ENCODE measurements around the gene ZNF816. TPM values are rescaled to one million over a fixed set of nuclear protein-coding genes. Genes with fewer than 3 reads are reported as not detected.
"Not testable (repeated sequence)": the region's sequence is repeated elsewhere in the genome, so short reads cannot be mapped to it uniquely, and the experiment has no call there.

Gene ZNF816
- total RNA-seq, 1 experiment from 2014 or later: not detected

- DNase-seq (ENCODE audit: low read depth): no peak
Measured at GRCh38 chr19:52961981-52962380, 700 bp downstream of the ZNF816 start.

GRCh38 chr19:52959613-52960295, 2.9 kb downstream of the ZNF816 start:
- no peak for DNase-seq (ENCODE audit: low read depth)

GRCh38 chr19:52957591-52957990, 5.1 kb downstream of the ZNF816 start:
- DNase-seq (ENCODE audit: low read depth): no peak

GRCh38 chr19:52956917-52957316, 5.8 kb downstream of the ZNF816 start:
- DNase-seq (ENCODE audit: low read depth): no peak

- no peak for DNase-seq (ENCODE audit: low read depth)
Measured at GRCh38 chr19:52949422-52949821, 13.3 kb downstream of the ZNF816 start.

GRCh38 chr19:52948025-52948770, 14.5 kb downstream of the ZNF816 start:
- DNase-seq (ENCODE audit: low read depth): no peak

- no peak for DNase-seq (ENCODE audit: low read depth)
Measured at GRCh38 chr19:52946322-52947310, 16.1 kb downstream of the ZNF816 start.

GRCh38 chr19:52945652-52946321, 16.9 kb downstream of the ZNF816 start:
- DNase-seq (ENCODE audit: low read depth): no peak

- not testable (repeated sequence) for DNase-seq (ENCODE audit: low read depth)
Measured at GRCh38 chr19:52944703-52945493, 17.8 kb downstream of the ZNF816 start.

- no peak for DNase-seq (ENCODE audit: low read depth)
Measured at GRCh38 chr19:52943884-52944643, 18.6 kb downstream of the ZNF816 start.

GRCh38 chr19:52943134-52943883, 19.4 kb downstream of the ZNF816 start:
- no peak for DNase-seq (ENCODE audit: low read depth)

- no peak for DNase-seq (ENCODE audit: low read depth)
Measured at GRCh38 chr19:52942386-52943133, 20.1 kb downstream of the ZNF816 start.

GRCh38 chr19:52941941-52942385, 20.7 kb downstream of the ZNF816 start:
- DNase-seq (ENCODE audit: low read depth): no peak

- DNase-seq (ENCODE audit: low read depth): not testable (repeated sequence)
Measured at GRCh38 chr19:52941523-52941922, 21.2 kb downstream of the ZNF816 start.

GRCh38 chr19:52940905-52941304, 21.8 kb downstream of the ZNF816 start:
- not testable (repeated sequence) for DNase-seq (ENCODE audit: low read depth)

- DNase-seq (ENCODE audit: low read depth): no peak
Measured at GRCh38 chr19:52938761-52939160, 23.9 kb downstream of the ZNF816 start.

GRCh38 chr19:52936954-52937325, 25.7 kb downstream of the ZNF816 start:
- DNase-seq (ENCODE audit: low read depth): no peak

All from HT1080 (cell line).